GM12872 (cell line): Measurements from ENCODE around the gene APBB1.

ENCODE experiments used
- TF ChIP-seq, protein P1 (sequence below): IDR thresholded peaks from 3 replicates; pipeline ENCODE4 v1.5.1; 2011; ENCODE audit warnings: low read depth, mild to moderate bottlenecking, low read length, moderate library complexity; ENCODE audit not compliant: insufficient read depth

Gene APBB1

DNA sequence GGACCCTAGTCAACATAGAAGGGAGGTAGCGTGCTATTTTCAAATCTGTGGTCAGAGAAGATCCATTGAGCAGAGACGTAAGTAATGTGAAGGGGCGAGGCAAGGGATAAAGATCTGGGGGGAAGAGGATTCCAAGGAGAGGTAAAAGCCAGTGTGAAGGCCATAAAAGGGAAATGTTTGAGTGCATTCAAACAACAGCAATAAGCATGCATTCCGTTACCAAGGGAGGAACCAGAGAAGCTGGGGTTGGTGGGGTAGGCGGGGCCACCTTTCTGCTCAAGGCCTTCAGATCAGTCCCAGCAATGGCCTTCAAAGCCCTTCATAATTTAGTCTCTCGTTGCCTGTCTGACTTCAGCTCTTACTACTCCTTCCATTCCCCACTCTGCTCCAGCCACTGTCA lies 47.1 kb downstream of the APBB1 start:
- TF ChIP-seq, protein P1, sequence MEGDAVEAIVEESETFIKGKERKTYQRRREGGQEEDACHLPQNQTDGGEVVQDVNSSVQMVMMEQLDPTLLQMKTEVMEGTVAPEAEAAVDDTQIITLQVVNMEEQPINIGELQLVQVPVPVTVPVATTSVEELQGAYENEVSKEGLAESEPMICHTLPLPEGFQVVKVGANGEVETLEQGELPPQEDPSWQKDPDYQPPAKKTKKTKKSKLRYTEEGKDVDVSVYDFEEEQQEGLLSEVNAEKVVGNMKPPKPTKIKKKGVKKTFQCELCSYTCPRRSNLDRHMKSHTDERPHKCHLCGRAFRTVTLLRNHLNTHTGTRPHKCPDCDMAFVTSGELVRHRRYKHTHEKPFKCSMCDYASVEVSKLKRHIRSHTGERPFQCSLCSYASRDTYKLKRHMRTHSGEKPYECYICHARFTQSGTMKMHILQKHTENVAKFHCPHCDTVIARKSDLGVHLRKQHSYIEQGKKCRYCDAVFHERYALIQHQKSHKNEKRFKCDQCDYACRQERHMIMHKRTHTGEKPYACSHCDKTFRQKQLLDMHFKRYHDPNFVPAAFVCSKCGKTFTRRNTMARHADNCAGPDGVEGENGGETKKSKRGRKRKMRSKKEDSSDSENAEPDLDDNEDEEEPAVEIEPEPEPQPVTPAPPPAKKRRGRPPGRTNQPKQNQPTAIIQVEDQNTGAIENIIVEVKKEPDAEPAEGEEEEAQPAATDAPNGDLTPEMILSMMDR, result no peak

DNA sequence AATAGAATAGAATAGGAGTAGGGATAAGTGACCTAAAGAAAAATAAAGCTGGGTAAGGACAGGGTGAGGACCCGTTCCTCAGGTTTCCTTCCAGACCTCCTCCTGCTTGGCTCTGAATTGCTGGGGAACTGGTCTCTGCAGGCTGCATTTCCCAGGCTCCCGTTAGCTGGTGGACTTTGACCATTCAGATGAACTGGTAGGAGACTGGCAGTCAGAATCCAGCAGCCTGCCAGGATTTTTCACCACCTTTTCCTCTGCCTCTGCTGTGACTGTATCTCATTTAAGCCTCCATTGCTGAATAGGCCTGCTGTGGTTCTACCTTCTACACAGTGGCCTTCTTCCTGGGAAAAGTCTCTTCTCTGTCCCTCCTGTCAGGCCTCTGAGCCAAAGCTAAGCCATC lies 53.2 kb downstream of the APBB1 start:
- TF ChIP-seq, protein P1, result no peak

- TF ChIP-seq, protein P1, result peak; percentile 96
Observed at GRCh38 chr11:6362873-6363678, 55.8 kb downstream of the APBB1 start.

DNA sequence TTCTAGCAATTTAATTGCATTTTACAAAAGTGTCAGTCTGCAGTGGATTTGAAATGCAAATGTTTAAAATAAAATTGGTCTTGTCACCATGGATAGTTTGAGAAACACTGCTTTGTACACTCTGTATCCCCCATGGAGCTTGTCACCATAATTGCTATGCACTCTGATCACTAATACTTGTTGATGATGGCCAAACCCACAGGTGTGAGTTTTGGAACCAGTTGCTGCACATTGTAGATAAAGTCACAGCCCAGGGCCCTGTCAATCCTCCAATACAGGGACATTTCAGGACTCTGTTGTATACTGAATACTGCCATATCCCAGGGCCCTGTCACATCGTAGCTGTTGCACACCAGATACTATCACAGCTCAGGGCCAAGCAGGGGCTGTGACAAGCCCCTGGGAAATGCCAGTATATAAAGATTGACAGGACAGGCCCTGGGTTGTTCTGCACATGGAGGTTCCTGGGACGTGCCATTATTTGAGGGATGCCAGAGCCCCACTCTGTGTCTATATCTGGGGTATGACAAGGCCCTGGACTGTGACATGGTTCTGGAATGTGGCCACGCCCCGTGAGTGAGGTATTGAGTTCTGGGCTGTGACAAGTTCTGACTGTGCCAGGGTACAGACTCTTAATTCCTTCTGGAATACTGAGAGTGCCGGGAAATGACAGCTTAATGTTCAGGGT lies 56.6 kb downstream of the APBB1 start:
- TF ChIP-seq, protein P1, result no peak

- TF ChIP-seq, protein P1, result no peak
Observed at GRCh38 chr11:6360183-6360582, 58.7 kb downstream of the APBB1 start.

DNA sequence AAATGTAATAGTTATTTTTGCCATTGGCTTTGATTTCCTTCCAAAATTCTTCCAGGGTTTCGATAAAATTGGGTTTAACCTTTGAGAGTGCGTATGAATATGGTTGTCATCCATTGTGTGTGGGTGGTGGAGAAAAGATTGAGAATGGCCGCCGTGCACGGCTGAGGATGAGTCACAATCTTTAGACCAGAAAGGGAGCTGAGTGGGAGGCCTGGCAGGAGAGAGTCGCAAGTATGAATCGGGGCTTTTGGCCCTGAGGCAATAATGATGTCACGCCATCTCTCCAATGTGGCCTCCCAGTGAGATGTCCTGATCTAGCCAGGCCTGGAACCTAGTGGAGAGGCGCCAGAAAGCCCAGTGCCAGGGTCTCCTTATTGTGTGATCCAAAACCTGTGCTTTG lies 61.7 kb downstream of the APBB1 start:
- TF ChIP-seq, protein P1, result no peak

DNA sequence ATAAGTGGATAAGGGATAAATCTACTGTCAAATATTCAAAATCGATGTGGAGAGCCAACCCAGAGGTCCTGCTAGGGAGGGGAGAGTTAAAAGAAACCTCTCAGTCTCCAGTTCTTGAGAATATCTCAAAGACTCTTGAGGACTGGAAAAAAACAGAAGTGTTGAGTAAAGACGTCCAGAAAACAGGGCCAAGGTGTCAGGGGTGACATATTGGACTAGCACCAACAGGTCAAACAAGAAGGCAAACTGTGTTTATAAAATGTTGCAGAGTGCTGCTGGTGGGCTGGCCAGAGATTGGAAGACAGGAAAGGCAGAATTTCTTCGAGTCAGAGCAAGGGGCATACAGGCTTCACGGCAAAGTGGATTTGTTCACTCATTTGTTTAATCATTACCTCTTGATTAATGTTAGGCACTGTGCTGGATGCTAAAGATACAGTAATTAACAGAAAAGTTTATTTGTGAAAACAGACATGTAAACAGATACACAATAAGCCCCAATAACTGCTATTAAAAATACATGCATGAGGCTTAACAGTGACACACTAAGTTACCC lies 62.3 kb downstream of the APBB1 start:
- TF ChIP-seq, protein P1, result no peak
